HepG2 (cell line): ENCODE results near the gene DPYD.

Experiments used
- ETV6 ChIP-seq: sonication (generic); formaldehyde crosslinking; conservative IDR thresholded peaks from 2 replicates; pipeline ENCODE4 v1.4.0; 2020; ENCODE audit warnings: missing genetic modification reagents
- HMG20B ChIP-seq: conservative IDR thresholded peaks from 2 replicates; pipeline ENCODE4 v1.6.1; 2016; ENCODE audit warnings: missing genetic modification reagents, missing compliant biosample characterization
- RFXANK ChIP-seq: IDR thresholded peaks from 2 replicates; pipeline ENCODE4 v1.6.1; 2016
- SOX6 ChIP-seq, 2 experiments: fragments of 450-650 bp in 1 of 2; sonication (generic) in 1 of 2; formaldehyde crosslinking in 1 of 2; IDR thresholded peaks; 2 replicates each; pipeline versions ENCODE4 v1.4.0 to v1.6.1; 2017 to 2020; ENCODE audit warnings: antibody characterized with exemption in 1 of 2, mild to moderate bottlenecking in 1 of 2, missing genetic modification reagents in 1 of 2
- SUZ12 ChIP-seq: fragments of 150-350 bp; IDR thresholded peaks from 2 replicates; pipeline ENCODE4 v1.6.1; 2014; ENCODE audit warnings: low read depth, low read length
- TAF1 ChIP-seq: sonication (generic); formaldehyde crosslinking; IDR thresholded peaks from 2 replicates; pipeline ENCODE4 v1.4.0; 2020; ENCODE audit warnings: missing genetic modification reagents
- TF ChIP-seq, protein P1 (sequence below): sonication (generic); formaldehyde crosslinking; IDR thresholded peaks from 2 replicates; pipeline ENCODE4 v1.4.0; 2020; ENCODE audit warnings: low read depth, mild to moderate bottlenecking, missing genetic modification reagents
- TF ChIP-seq, protein P2 (sequence below): IDR thresholded peaks from 2 replicates; pipeline ENCODE4 v1.6.1; 2012; ENCODE audit warnings: inconsistent platforms
- TF ChIP-seq, protein P3 (sequence below): sonication (generic); formaldehyde crosslinking; IDR thresholded peaks from 2 replicates; pipeline ENCODE4 v1.5.0; 2020; ENCODE audit warnings: mild to moderate bottlenecking, missing genetic modification reagents, moderate library complexity
- TF ChIP-seq, protein P4 (sequence below): sonication (generic); formaldehyde crosslinking; IDR thresholded peaks from 2 replicates; pipeline ENCODE4 v1.4.0; 2020; ENCODE audit warnings: missing genetic modification reagents; ENCODE audit errors: not compliant biosample characterization
- TF ChIP-seq, protein P5 (sequence below): sonication (generic); formaldehyde crosslinking; IDR thresholded peaks from 2 replicates; pipeline ENCODE4 v1.4.0; 2020; ENCODE audit warnings: missing genetic modification reagents, borderline replicate concordance
- TF ChIP-seq, protein P6 (sequence below): fragments of 450-650 bp; IDR thresholded peaks from 2 replicates; pipeline ENCODE4 v1.6.1; 2016

DNA sequence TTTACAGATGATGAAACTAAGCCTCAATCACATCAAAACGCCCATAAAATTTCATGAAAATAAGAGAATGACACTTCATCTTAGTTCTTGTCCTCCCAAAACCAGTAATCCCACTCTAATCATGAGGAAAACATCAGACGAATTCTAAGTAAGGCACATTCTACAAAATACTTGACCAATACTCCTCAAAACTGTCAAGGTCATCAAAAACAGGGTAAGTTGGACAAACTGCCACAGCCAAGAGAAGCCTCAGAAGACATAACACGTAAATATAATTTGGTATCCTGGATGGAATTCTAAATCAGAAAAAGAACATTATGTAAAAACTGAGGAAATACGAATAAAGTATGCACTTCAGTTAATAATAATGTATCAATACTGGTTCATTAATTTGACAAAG lies 128.2 kb downstream of the DPYD start:
- TF ChIP-seq SOX6 (IDR thresholded peaks at IDR 0.05) (no peak), SOX6 (CRISPR knock-in tag; IDR thresholded peaks at IDR 0.05) (no peak), HMG20B (CRISPR knock-in tag) (no peak), RFXANK (CRISPR knock-in tag) (no peak), SUZ12 (no peak), ETV6 (CRISPR knock-in tag) (no peak), TAF1 (CRISPR knock-in tag) (no peak)
- TF ChIP-seq, protein P1, sequence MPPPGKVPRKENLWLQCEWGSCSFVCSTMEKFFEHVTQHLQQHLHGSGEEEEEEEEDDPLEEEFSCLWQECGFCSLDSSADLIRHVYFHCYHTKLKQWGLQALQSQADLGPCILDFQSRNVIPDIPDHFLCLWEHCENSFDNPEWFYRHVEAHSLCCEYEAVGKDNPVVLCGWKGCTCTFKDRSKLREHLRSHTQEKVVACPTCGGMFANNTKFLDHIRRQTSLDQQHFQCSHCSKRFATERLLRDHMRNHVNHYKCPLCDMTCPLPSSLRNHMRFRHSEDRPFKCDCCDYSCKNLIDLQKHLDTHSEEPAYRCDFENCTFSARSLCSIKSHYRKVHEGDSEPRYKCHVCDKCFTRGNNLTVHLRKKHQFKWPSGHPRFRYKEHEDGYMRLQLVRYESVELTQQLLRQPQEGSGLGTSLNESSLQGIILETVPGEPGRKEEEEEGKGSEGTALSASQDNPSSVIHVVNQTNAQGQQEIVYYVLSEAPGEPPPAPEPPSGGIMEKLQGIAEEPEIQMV (CRISPR knock-in tag), result no peak
- TF ChIP-seq, protein P2, sequence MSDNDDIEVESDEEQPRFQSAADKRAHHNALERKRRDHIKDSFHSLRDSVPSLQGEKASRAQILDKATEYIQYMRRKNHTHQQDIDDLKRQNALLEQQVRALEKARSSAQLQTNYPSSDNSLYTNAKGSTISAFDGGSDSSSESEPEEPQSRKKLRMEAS, result no peak
- TF ChIP-seq, protein P3, sequence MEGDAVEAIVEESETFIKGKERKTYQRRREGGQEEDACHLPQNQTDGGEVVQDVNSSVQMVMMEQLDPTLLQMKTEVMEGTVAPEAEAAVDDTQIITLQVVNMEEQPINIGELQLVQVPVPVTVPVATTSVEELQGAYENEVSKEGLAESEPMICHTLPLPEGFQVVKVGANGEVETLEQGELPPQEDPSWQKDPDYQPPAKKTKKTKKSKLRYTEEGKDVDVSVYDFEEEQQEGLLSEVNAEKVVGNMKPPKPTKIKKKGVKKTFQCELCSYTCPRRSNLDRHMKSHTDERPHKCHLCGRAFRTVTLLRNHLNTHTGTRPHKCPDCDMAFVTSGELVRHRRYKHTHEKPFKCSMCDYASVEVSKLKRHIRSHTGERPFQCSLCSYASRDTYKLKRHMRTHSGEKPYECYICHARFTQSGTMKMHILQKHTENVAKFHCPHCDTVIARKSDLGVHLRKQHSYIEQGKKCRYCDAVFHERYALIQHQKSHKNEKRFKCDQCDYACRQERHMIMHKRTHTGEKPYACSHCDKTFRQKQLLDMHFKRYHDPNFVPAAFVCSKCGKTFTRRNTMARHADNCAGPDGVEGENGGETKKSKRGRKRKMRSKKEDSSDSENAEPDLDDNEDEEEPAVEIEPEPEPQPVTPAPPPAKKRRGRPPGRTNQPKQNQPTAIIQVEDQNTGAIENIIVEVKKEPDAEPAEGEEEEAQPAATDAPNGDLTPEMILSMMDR (CRISPR knock-in tag), result no peak
- TF ChIP-seq, protein P4, sequence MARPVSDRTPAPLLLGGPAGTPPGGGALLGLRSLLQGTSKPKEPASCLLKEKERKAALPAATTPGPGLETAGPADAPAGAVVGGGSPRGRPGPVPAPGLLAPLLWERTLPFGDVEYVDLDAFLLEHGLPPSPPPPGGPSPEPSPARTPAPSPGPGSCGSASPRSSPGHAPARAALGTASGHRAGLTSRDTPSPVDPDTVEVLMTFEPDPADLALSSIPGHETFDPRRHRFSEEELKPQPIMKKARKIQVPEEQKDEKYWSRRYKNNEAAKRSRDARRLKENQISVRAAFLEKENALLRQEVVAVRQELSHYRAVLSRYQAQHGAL (CRISPR knock-in tag), result no peak
- TF ChIP-seq, protein P5, sequence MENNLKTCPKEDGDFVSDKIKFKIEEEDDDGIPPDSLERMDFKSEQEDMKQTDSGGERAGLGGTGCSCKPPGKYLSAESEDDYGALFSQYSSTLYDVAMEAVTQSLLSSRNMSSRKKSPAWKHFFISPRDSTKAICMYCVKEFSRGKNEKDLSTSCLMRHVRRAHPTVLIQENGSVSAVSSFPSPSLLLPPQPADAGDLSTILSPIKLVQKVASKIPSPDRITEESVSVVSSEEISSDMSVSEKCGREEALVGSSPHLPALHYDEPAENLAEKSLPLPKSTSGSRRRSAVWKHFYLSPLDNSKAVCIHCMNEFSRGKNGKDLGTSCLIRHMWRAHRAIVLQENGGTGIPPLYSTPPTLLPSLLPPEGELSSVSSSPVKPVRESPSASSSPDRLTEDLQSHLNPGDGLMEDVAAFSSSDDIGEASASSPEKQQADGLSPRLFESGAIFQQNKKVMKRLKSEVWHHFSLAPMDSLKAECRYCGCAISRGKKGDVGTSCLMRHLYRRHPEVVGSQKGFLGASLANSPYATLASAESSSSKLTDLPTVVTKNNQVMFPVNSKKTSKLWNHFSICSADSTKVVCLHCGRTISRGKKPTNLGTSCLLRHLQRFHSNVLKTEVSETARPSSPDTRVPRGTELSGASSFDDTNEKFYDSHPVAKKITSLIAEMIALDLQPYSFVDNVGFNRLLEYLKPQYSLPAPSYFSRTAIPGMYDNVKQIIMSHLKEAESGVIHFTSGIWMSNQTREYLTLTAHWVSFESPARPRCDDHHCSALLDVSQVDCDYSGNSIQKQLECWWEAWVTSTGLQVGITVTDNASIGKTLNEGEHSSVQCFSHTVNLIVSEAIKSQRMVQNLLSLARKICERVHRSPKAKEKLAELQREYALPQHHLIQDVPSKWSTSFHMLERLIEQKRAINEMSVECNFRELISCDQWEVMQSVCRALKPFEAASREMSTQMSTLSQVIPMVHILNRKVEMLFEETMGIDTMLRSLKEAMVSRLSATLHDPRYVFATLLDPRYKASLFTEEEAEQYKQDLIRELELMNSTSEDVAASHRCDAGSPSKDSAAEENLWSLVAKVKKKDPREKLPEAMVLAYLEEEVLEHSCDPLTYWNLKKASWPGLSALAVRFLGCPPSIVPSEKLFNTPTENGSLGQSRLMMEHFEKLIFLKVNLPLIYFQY (CRISPR knock-in tag), result no peak
- TF ChIP-seq, protein P6, sequence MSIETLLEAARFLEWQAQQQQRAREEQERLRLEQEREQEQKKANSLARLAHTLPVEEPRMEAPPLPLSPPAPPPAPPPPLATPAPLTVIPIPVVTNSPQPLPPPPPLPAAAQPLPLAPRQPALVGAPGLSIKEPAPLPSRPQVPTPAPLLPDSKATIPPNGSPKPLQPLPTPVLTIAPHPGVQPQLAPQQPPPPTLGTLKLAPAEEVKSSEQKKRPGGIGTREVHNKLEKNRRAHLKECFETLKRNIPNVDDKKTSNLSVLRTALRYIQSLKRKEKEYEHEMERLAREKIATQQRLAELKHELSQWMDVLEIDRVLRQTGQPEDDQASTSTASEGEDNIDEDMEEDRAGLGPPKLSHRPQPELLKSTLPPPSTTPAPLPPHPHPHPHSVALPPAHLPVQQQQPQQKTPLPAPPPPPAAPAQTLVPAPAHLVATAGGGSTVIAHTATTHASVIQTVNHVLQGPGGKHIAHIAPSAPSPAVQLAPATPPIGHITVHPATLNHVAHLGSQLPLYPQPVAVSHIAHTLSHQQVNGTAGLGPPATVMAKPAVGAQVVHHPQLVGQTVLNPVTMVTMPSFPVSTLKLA, result no peak
